GM23338 (cell line): ENCODE data around the gene SLAIN1. TPM values are rescaled to one million over a fixed set of nuclear protein-coding genes. Genes with fewer than 3 reads are reported as not detected.

Experiments
- ATAC-seq: fragments of 200-7000 bp; cut with Tn5 transposase; 3 replicates; pipeline ENCODE4 v1.9.1; 2020
- DNase-seq: peaks from one replicate; pipeline ENCODE4 v3.0.0-alpha.2; 2015; ENCODE audit warnings: low spot score
- H2AFZ ChIP-seq: fragments of 200-600 bp; sonication (generic); 2 replicates; pipeline ENCODE4 v1.8.0; 2016; ENCODE audit warnings: antibody characterized with exemption, mild to moderate bottlenecking, moderate library complexity
- H3F3A ChIP-seq: fragments of 200-600 bp; sonication (generic); replicated peaks from 2 replicates; pipeline ENCODE4 v1.8.0; 2017; ENCODE audit warnings: antibody characterized with exemption, mixed run types, low read depth
- H3K27ac ChIP-seq: fragments of 200-600 bp; sonication (generic); 2 replicates; pipeline ENCODE4 v1.6.1; 2016; ENCODE audit warnings: low read depth
- H3K27me3 ChIP-seq: fragments of 200-600 bp; sonication (generic); 2 replicates; pipeline ENCODE4 v1.8.0; 2016; ENCODE audit warnings: mild to moderate bottlenecking, mixed run types, moderate library complexity; ENCODE audit not compliant: insufficient read depth
- H3K36me3 ChIP-seq: fragments of 200-600 bp; sonication (generic); 2 replicates; pipeline ENCODE4 v1.8.0; 2016; ENCODE audit warnings: mild to moderate bottlenecking; ENCODE audit not compliant: insufficient read depth
- H3K4me1 ChIP-seq: fragments of 200-600 bp; sonication (generic); 2 replicates; pipeline ENCODE4 v1.8.0; 2016; ENCODE audit warnings: mild to moderate bottlenecking, moderate library complexity; ENCODE audit not compliant: insufficient read depth
- H3K4me2 ChIP-seq: fragments of 200-600 bp; sonication (generic); 2 replicates; pipeline ENCODE4 v1.7.1; 2017; ENCODE audit warnings: mixed run types
- H3K4me3 ChIP-seq: fragments of 200-600 bp; sonication (generic); 2 replicates; pipeline ENCODE4 v1.6.1; 2016; ENCODE audit warnings: mixed run types
- H3K79me2 ChIP-seq: fragments of 200-600 bp; sonication (generic); replicated peaks from 2 replicates; pipeline ENCODE4 v1.8.0; 2017; ENCODE audit warnings: mild to moderate bottlenecking; ENCODE audit not compliant: insufficient read depth
- H3K9me2 ChIP-seq: fragments of 200-600 bp; sonication (generic); 2 replicates; pipeline ENCODE4 v1.8.0; 2017; ENCODE audit not compliant: insufficient read depth
- H4K20me1 ChIP-seq: fragments of 200-600 bp; sonication (generic); replicated peaks from 2 replicates; pipeline ENCODE4 v1.8.0; 2017; ENCODE audit warnings: mild to moderate bottlenecking; ENCODE audit not compliant: insufficient read depth
- H3K27ac Mint-ChIP-seq: 2 replicates; pipeline ENCODE4 v1.8.0; 2020; ENCODE audit warnings: inconsistent platforms, mild to moderate bottlenecking, moderate library complexity, mixed read lengths
- H3K27me3 Mint-ChIP-seq: 3 replicates; pipeline ENCODE4 v1.8.0; 2022; ENCODE audit warnings: low read depth, mild to moderate bottlenecking, moderate library complexity, mixed read lengths, inconsistent platforms; ENCODE audit not compliant: insufficient read depth, poor library complexity
- H3K36me3 Mint-ChIP-seq: 3 replicates; pipeline ENCODE4 v1.8.0; 2021; ENCODE audit warnings: low read depth, mild to moderate bottlenecking, inconsistent platforms, moderate library complexity, mixed read lengths
- H3K4me1 Mint-ChIP-seq: 3 replicates; pipeline ENCODE4 v1.8.0; 2020; ENCODE audit warnings: mild to moderate bottlenecking, inconsistent platforms, mixed read lengths
- H3K4me3 Mint-ChIP-seq: 3 replicates; pipeline ENCODE4 v1.8.0; 2021; ENCODE audit warnings: moderate library complexity, mild to moderate bottlenecking, inconsistent platforms, mixed read lengths
- H3K9me3 Mint-ChIP-seq: 3 replicates; pipeline ENCODE4 v1.8.0; 2020; ENCODE audit warnings: moderate library complexity, mild to moderate bottlenecking, inconsistent platforms, mixed read lengths
- CREB1 ChIP-seq: fragments of 250-450 bp; sonication (Bioruptor Pico); IDR thresholded peaks from 2 replicates; pipeline ENCODE4 v1.5.0; 2020; ENCODE audit warnings: low read depth, mild to moderate bottlenecking, moderate library complexity
- CTCF ChIP-seq, 2 experiments: fragments of 200-600 bp in 1 of 2; sonication (generic) in 1 of 2; conservative IDR thresholded peaks; 2 replicates each; pipeline versions ENCODE4 v1.5.1 to v1.6.1; 2016 to 2017; ENCODE audit warnings: antibody characterized with exemption in 2 of 2, low read depth in 2 of 2, mild to moderate bottlenecking in 2 of 2, moderate library complexity in 1 of 2
- ETS1 ChIP-seq: IDR thresholded peaks from 2 replicates; pipeline ENCODE4 v1.6.1; 2016; ENCODE audit warnings: antibody characterized with exemption
- EZH2 ChIP-seq: fragments of 200-600 bp; sonication (generic); IDR thresholded peaks from one replicate; pipeline ENCODE4 v1.8.0; 2017; ENCODE audit warnings: antibody characterized with exemption, mild to moderate bottlenecking, low read depth; ENCODE audit not compliant: unreplicated experiment
- EZH2phosphoT487 ChIP-seq: fragments of 200-600 bp; sonication (generic); IDR thresholded peaks from one replicate; pipeline ENCODE4 v1.8.1; 2018; ENCODE audit warnings: antibody characterized with exemption; ENCODE audit not compliant: unreplicated experiment
- JUNB ChIP-seq: IDR thresholded peaks from one replicate; pipeline ENCODE4 v1.6.1; 2016; ENCODE audit warnings: antibody characterized with exemption; ENCODE audit not compliant: unreplicated experiment
- NANOG ChIP-seq: IDR thresholded peaks from 2 replicates; pipeline ENCODE4 v1.6.1; 2016; ENCODE audit warnings: antibody characterized with exemption, borderline replicate concordance
- POLR2AphosphoS5 ChIP-seq: IDR thresholded peaks from 2 replicates; pipeline ENCODE4 v1.6.1; 2016; ENCODE audit warnings: antibody characterized with exemption, low read depth
- REST ChIP-seq: IDR thresholded peaks from one replicate; pipeline ENCODE4 v1.6.1; 2018; ENCODE audit warnings: antibody characterized with exemption; ENCODE audit not compliant: unreplicated experiment
- STAT1 ChIP-seq: IDR thresholded peaks from one replicate; pipeline ENCODE4 v1.6.1; 2016; ENCODE audit warnings: antibody characterized with exemption; ENCODE audit not compliant: unreplicated experiment
- ZNF114 ChIP-seq: fragments of 250-450 bp; sonication (Bioruptor Pico); IDR thresholded peaks from 2 replicates; pipeline ENCODE4 v1.5.0; 2020; ENCODE audit warnings: mild to moderate bottlenecking, moderate library complexity
- ZNF331 ChIP-seq: fragments of 250-450 bp; sonication (Bioruptor Pico); IDR thresholded peaks from 2 replicates; pipeline ENCODE4 v1.5.0; 2020; ENCODE audit warnings: low read depth, mild to moderate bottlenecking, moderate library complexity
- ZNF462 ChIP-seq: fragments of 250-450 bp; sonication (Bioruptor Pico); IDR thresholded peaks from 2 replicates; pipeline ENCODE4 v1.5.0; 2020; ENCODE audit warnings: mild to moderate bottlenecking, moderate library complexity
- polyA plus RNA-seq: library from polyadenylated mRNA; unstranded; fragments of >200 nt; fragmentation: Nextera tagmentation; extraction: Ambion mirVana; gene quantifications from 2 replicates; pipeline ENCODE4 v1.2.1, GENCODE V29; 2016
- total RNA-seq: library from RNA; depleted of rRNA; stranded (reverse); fragments of >200 nt; shearing (Covaris generic); gene quantifications from 2 replicates; pipeline ENCODE4 v1.2.3, GENCODE V29; 2014

Gene SLAIN1
- total and polyA plus RNA-seq, 2 experiments from 2014 or later, result 16.3 to 44.2 TPM

GRCh38 chr13:77674852-77675251, 22.6 kb upstream of the SLAIN1 start:
- no peak for TF ChIP-seq JUNB
- no peak for TF ChIP-seq CTCF (conservative IDR thresholded peaks at IDR 0.05; ENCODE audit: low read depth in 2 of 2)
- no peak for TF ChIP-seq CREB1 (CRISPR knock-in tag)
- no peak for TF ChIP-seq NANOG
- no peak for TF ChIP-seq POLR2AphosphoS5
- TF ChIP-seq REST, result no peak
- TF ChIP-seq ZNF331 (CRISPR knock-in tag), result no peak
- TF ChIP-seq ZNF462, result no peak
- TF ChIP-seq EZH2, result no peak
- TF ChIP-seq EZH2phosphoT487, result no peak
- TF ChIP-seq ETS1, result no peak
- no peak for TF ChIP-seq STAT1
- no peak for TF ChIP-seq ZNF114 (CRISPR knock-in tag)
- Histone ChIP-seq H3K27me3 (no peaks in the 10 kb centered on the region), H3F3A (no peaks in the 10 kb centered on the region), H2AFZ (no peak overlapping the region), H3K36me3 (no peaks in the 10 kb centered on the region), H3K27ac (no peak overlapping the region), H3K9me2 (peaks cover 9% of the 10 kb centered on the region; the same call in 1 of the 2 replicates), H3K4me3 (no peak overlapping the region), H3K4me1 (no peaks in the 10 kb centered on the region), H3K79me2 (no peaks in the 10 kb centered on the region), H3K4me2 (no peak overlapping the region), H4K20me1 (no peaks in the 10 kb centered on the region)
- no peak overlapping the region for H3K4me3 Mint-ChIP-seq
- peak; percentile 21 for DNase-seq
- H3K36me3 Mint-ChIP-seq, result peaks cover 7% of the 10 kb centered on the region; the same call in 1 of the 3 replicates
- H3K9me3 Mint-ChIP-seq, result peaks cover 8% of the 10 kb centered on the region
- ATAC-seq, result peak; percentile 41; the same call in 2 of the 3 replicates
- H3K4me1 Mint-ChIP-seq, result peaks cover 9% of the 10 kb centered on the region
- H3K27ac Mint-ChIP-seq, result no peak overlapping the region
- peaks cover 1% of the 10 kb centered on the region for H3K27me3 Mint-ChIP-seq
